ENCODE results near the gene METTL9. TPM values are rescaled to one million over a fixed set of nuclear protein-coding genes. Genes with fewer than 3 reads are reported as not detected.

Gene METTL9
- total and polyA plus RNA-seq, 2 of the 13 experiments (the other 11 are each of a cell fraction or from before 2014, with no cell fraction given): 123 to 204 TPM

DNA sequence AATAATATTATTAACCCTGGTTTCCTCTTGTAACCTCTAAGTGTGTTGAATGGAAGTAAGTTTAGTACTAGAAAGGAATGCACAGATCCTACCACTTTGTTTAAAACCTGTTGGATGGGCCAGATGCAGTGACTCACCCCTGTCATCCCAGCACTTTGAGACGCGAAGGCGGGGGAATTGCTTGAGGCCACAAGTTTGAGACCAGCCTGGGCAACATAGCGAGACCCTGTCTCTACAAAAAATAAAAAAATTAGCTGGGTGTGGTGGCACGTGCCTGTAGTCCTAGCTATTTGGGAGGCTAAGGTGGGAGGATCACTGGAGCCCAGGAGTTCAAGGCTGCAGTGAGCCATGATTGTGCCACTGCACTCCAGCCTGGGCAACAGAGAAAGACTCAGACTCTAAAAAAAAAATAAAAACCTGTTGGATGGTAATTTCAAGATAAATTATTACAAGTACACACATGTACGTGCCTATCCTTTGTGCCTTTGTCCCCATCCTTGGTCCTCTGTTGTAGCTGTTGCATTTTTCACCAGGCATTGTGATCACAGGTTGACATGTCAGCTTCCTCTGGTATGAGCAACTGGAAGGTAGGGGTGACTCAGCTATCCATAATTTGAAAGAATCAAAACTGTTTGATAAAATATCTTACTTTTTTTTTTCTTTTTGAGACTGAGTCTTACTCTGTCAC is 30.7 kb upstream of the METTL9 start (continued):
- TF ChIP-seq, protein P1, sequence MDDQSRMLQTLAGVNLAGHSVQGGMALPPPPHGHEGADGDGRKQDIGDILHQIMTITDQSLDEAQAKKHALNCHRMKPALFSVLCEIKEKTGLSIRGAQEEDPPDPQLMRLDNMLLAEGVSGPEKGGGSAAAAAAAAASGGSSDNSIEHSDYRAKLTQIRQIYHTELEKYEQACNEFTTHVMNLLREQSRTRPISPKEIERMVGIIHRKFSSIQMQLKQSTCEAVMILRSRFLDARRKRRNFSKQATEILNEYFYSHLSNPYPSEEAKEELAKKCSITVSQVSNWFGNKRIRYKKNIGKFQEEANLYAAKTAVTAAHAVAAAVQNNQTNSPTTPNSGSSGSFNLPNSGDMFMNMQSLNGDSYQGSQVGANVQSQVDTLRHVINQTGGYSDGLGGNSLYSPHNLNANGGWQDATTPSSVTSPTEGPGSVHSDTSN (CRISPR knock-in tag; IDR thresholded peaks at IDR 0.05; ENCODE audit: borderline replicate concordance): 0 out of 2 replicates have a peak, but pooled peaks have one; percentile 23
- TF ChIP-seq NCOA2 (CRISPR knock-in tag; IDR thresholded peaks at IDR 0.05) (no peak), SALL2 (CRISPR knock-in tag; IDR thresholded peaks at IDR 0.05) (no peak), ZNF207 (IDR thresholded peaks at IDR 0.05; ENCODE audit: borderline replicate concordance) (peak; percentile 71; the same call in 1 of the 2 replicates), MED8 (CRISPR knock-in tag; IDR thresholded peaks at IDR 0.05; ENCODE audit: insufficient replicate concordance) (no peak), ZNF777 (CRISPR knock-in tag; IDR thresholded peaks at IDR 0.05) (0 out of 2 replicates have a peak, but pooled peaks have one; percentile 16)
- TF ChIP-seq, protein P2, sequence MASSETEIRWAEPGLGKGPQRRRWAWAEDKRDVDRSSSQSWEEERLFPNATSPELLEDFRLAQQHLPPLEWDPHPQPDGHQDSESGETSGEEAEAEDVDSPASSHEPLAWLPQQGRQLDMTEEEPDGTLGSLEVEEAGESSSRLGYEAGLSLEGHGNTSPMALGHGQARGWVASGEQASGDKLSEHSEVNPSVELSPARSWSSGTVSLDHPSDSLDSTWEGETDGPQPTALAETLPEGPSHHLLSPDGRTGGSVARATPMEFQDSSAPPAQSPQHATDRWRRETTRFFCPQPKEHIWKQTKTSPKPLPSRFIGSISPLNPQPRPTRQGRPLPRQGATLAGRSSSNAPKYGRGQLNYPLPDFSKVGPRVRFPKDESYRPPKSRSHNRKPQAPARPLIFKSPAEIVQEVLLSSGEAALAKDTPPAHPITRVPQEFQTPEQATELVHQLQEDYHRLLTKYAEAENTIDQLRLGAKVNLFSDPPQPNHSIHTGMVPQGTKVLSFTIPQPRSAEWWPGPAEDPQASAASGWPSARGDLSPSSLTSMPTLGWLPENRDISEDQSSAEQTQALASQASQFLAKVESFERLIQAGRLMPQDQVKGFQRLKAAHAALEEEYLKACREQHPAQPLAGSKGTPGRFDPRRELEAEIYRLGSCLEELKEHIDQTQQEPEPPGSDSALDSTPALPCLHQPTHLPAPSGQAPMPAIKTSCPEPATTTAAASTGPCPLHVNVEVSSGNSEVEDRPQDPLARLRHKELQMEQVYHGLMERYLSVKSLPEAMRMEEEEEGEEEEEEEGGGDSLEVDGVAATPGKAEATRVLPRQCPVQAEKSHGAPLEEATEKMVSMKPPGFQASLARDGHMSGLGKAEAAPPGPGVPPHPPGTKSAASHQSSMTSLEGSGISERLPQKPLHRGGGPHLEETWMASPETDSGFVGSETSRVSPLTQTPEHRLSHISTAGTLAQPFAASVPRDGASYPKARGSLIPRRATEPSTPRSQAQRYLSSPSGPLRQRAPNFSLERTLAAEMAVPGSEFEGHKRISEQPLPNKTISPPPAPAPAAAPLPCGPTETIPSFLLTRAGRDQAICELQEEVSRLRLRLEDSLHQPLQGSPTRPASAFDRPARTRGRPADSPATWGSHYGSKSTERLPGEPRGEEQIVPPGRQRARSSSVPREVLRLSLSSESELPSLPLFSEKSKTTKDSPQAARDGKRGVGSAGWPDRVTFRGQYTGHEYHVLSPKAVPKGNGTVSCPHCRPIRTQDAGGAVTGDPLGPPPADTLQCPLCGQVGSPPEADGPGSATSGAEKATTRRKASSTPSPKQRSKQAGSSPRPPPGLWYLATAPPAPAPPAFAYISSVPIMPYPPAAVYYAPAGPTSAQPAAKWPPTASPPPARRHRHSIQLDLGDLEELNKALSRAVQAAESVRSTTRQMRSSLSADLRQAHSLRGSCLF (CRISPR knock-in tag; IDR thresholded peaks at IDR 0.05; ENCODE audit: borderline replicate concordance): no peak
- TF ChIP-seq, protein P3, sequence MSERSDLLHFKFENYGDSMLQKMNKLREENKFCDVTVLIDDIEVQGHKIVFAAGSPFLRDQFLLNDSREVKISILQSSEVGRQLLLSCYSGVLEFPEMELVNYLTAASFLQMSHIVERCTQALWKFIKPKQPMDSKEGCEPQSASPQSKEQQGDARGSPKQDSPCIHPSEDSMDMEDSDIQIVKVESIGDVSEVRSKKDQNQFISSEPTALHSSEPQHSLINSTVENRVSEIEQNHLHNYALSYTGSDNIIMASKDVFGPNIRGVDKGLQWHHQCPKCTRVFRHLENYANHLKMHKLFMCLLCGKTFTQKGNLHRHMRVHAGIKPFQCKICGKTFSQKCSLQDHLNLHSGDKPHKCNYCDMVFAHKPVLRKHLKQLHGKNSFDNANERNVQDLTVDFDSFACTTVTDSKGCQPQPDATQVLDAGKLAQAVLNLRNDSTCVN (CRISPR knock-in tag; IDR thresholded peaks at IDR 0.05; ENCODE audit: borderline replicate concordance): no peak

Data from HepG2 (cell line).